Trophoblast cell (in vitro differentiated cells and primary cell): ENCODE measurements around the gene NCK2.

Experiments
- DNase-seq, 2 donors: peaks; one replicate each; pipeline ENCODE4 v3.0.0-alpha.2; 2016
- H2AFZ ChIP-seq: 2 replicates; pipeline ENCODE4 v1.6.1; 2013; ENCODE audit warnings: low read length, moderate library complexity, mild to moderate bottlenecking; ENCODE audit not compliant: insufficient read depth, poor library complexity
- H2AK5ac ChIP-seq: 2 replicates; pipeline ENCODE4 v1.6.1; 2013; ENCODE audit warnings: mild to moderate bottlenecking, low read length
- H2BK120ac ChIP-seq: 2 replicates; pipeline ENCODE4 v1.6.1; 2013; ENCODE audit warnings: low read length, mild to moderate bottlenecking, moderate library complexity; ENCODE audit not compliant: insufficient read depth, poor library complexity
- H2BK12ac ChIP-seq: 2 replicates; pipeline ENCODE4 v1.6.1; 2013; ENCODE audit warnings: mild to moderate bottlenecking, low read length, moderate library complexity
- H2BK5ac ChIP-seq: 2 replicates; pipeline ENCODE4 v1.6.1; 2013; ENCODE audit warnings: low read length, low read depth, moderate library complexity, mild to moderate bottlenecking; ENCODE audit not compliant: poor library complexity
- H3K14ac ChIP-seq: 2 replicates; pipeline ENCODE4 v1.6.1; 2013; ENCODE audit warnings: mild to moderate bottlenecking, low read length
- H3K18ac ChIP-seq: 2 replicates; pipeline ENCODE4 v1.6.1; 2013; ENCODE audit warnings: mild to moderate bottlenecking, low read length
- H3K23ac ChIP-seq: 2 replicates; pipeline ENCODE4 v1.6.1; 2013; ENCODE audit warnings: low read length
- H3K27ac ChIP-seq: 2 replicates; pipeline ENCODE4 v1.5.1; 2013; ENCODE audit warnings: low read depth, mild to moderate bottlenecking, inconsistent platforms, low read length, moderate library complexity
- H3K27me3 ChIP-seq: 2 replicates; pipeline ENCODE4 v1.6.1; 2013; ENCODE audit warnings: inconsistent platforms, mild to moderate bottlenecking, low read length, moderate library complexity; ENCODE audit not compliant: insufficient read depth
- H3K36me3 ChIP-seq, 2 experiments: 1 replicate in 1 of 2; 2 replicates in 1 of 2; pipeline ENCODE4 v1.6.1; 2013; ENCODE audit warnings: low read length in 2 of 2, mild to moderate bottlenecking in 2 of 2, moderate library complexity in 1 of 2; ENCODE audit not compliant: insufficient read depth in 2 of 2, control insufficient read depth in 1 of 2
- H3K4ac ChIP-seq: 2 replicates; pipeline ENCODE4 v1.6.1; 2013; ENCODE audit warnings: low read depth, mild to moderate bottlenecking, low read length, moderate library complexity
- H3K4me1 ChIP-seq, 2 experiments: 1 replicate in 1 of 2; 2 replicates in 1 of 2; pipeline ENCODE4 v1.6.1; 2013; ENCODE audit warnings: low read length in 2 of 2, mild to moderate bottlenecking in 2 of 2, moderate library complexity in 1 of 2; ENCODE audit not compliant: insufficient read depth in 2 of 2, control insufficient read depth in 1 of 2
- H3K4me2 ChIP-seq: 2 replicates; pipeline ENCODE4 v1.6.1; 2013; ENCODE audit warnings: inconsistent platforms, mild to moderate bottlenecking, low read length, moderate library complexity
- H3K4me3 ChIP-seq: 2 replicates; pipeline ENCODE4 v1.5.1; 2013; ENCODE audit warnings: mild to moderate bottlenecking, low read depth, low read length, inconsistent platforms
- H3K79me1 ChIP-seq: one replicate; pipeline ENCODE4 v1.6.1; 2013; ENCODE audit warnings: low read length
- H3K79me2 ChIP-seq: 2 replicates; pipeline ENCODE4 v1.6.1; 2013; ENCODE audit warnings: low read length, mild to moderate bottlenecking; ENCODE audit not compliant: control insufficient read depth, insufficient read depth, poor library complexity
- H3K9ac ChIP-seq: 2 replicates; pipeline ENCODE4 v1.6.1; 2013; ENCODE audit warnings: mild to moderate bottlenecking, low read length
- H3K9me3 ChIP-seq: 2 replicates; pipeline ENCODE4 v1.6.1; 2013; ENCODE audit warnings: low read depth, mild to moderate bottlenecking, control low read depth, inconsistent platforms, low read length; ENCODE audit not compliant: insufficient read depth
- H4K12ac ChIP-seq: 2 replicates; pipeline ENCODE4 v1.6.1; 2013; ENCODE audit warnings: low read depth, mild to moderate bottlenecking, low read length, moderate library complexity
- H4K8ac ChIP-seq: 2 replicates; pipeline ENCODE4 v1.6.1; 2013; ENCODE audit warnings: low read depth, mild to moderate bottlenecking, low read length, moderate library complexity
- H4K91ac ChIP-seq: one replicate; pipeline ENCODE4 v1.6.1; 2013; ENCODE audit warnings: low read depth, mild to moderate bottlenecking, low read length, moderate library complexity
- WGBS: extraction: QIAGEN DNeasy Blood & Tissue Kit; methylation state at CpG from one replicate; pipeline ENCODE4 v1.1.7; 2013; ENCODE audit warnings: missing lambda C conversion rate; ENCODE audit not compliant: insufficient read length, insufficient coverage; ENCODE audit errors: extremely low coverage; 5-methylcytosine and 5-hydroxymethylcytosine counted together

Gene NCK2

DNA sequence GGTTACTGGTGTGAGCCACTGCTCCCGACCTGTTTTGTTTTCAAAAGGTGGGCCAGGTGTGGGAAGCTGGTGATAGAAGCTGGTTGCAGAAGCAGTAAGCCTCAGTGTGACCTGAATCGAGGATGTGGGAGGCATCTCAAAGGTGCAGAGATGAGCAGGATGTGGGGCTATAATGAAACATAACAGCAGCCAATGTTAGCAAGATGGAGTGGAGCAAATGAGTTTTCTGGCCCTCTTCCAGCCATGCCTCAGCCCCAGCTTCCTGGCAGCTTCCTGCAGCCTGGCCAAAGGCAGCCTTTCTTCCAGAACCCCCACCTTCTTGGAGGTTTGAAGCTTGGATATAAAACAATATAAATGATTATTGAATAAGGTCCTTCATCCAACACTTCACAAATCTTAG is 184.8 kb downstream of the NCK2 start:
- Histone ChIP-seq H3K79me2 (no peaks in the 10 kb centered on the region), H3K14ac (no peak overlapping the region), H2BK5ac (no peak overlapping the region), H3K4ac (no peak overlapping the region), H3K36me3 (no peaks in the 10 kb centered on the region), H3K79me1 (no peaks in the 10 kb centered on the region), H3K4me1 (no peaks in the 10 kb centered on the region), H3K27ac (no peak overlapping the region), H4K8ac (no peak overlapping the region), H4K12ac (no peak overlapping the region), H4K91ac (no peak overlapping the region), H3K23ac (no peak overlapping the region), H3K9me3 (no peaks in the 10 kb centered on the region), H3K4me3 (no peak overlapping the region), H2AK5ac (no peak overlapping the region), H2BK120ac (no peak overlapping the region), H2BK12ac (no peak overlapping the region), H3K4me2 (no peak overlapping the region), H3K18ac (no peak overlapping the region), H3K9ac (no peak overlapping the region), H3K27me3 (no peaks in the 10 kb centered on the region), H2AFZ (no peak overlapping the region)
- no peak for DNase-seq
- WGBS = no CpG with 5 or more reads among the region's 2 CpGs

DNA sequence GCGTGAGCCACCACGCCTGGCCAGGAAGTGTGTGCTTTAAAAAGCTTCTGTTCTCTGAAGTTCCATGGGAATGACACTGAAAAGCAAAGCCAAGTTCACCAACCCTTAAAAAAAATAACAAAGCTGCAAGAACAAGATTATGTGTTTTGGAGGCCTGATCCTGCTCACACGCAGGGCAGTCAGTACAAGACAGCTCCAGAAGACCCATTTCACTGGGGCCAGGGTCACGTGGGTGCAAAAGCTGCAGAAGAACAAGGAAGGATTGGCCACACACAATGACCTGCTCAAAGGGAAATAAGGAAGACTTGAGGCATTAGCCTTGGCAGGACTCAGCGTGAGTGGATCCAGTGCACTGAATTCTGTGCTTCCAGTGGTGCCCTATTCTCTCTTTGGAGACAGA is 187.9 kb downstream of the NCK2 start:
- H3K4ac ChIP-seq = no peak overlapping the region
- H3K27ac ChIP-seq = no peak overlapping the region
- WGBS = no CpG with 5 or more reads among the region's 5 CpGs
- H3K79me2 ChIP-seq = no peaks in the 10 kb centered on the region
- no peak overlapping the region for H2AK5ac ChIP-seq
- no peak overlapping the region for H4K12ac ChIP-seq
- H3K36me3 ChIP-seq = no peaks in the 10 kb centered on the region
- H3K14ac ChIP-seq = no peak overlapping the region
- no peak overlapping the region for H2AFZ ChIP-seq
- no peak overlapping the region for H3K23ac ChIP-seq
- H3K4me2 ChIP-seq = no peak overlapping the region
- H2BK120ac ChIP-seq = no peak overlapping the region
- no peaks in the 10 kb centered on the region for H3K4me1 ChIP-seq
- peaks cover 3% of the 10 kb centered on the region for H3K9me3 ChIP-seq
- H3K27me3 ChIP-seq = no peaks in the 10 kb centered on the region
- DNase-seq = no peak
- H3K79me1 ChIP-seq = no peaks in the 10 kb centered on the region
- no peak overlapping the region for H3K18ac ChIP-seq
- H3K4me3 ChIP-seq = no peak overlapping the region
- H3K9ac ChIP-seq = no peak overlapping the region
- no peak overlapping the region for H4K91ac ChIP-seq
- H4K8ac ChIP-seq = no peak overlapping the region
- H2BK12ac ChIP-seq = no peak overlapping the region
- H2BK5ac ChIP-seq = no peak overlapping the region

DNA sequence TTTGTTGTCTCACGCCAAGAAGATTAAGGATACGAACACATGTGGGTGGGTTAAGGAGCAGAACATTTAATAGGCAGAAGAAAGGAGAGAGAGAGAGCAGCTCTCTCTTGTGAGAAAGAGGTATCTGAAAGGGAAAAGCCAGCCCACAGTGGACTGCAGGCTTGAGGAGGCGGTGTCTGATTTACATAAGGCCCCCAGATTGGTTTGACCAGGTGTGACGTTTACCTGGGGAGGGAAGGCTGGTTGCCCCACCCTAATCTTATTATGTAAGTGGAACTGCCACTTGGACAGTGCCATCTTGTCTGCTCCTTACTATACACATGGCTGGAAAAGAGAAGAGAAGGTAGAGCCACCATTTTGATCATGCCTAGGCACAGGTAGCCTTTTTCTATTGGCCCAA is 189.2 kb downstream of the NCK2 start:
- Histone ChIP-seq H3K4me2 (no peak overlapping the region), H3K4me3 (no peak overlapping the region), H3K4me1 (no peaks in the 10 kb centered on the region), H3K79me1 (no peaks in the 10 kb centered on the region), H4K91ac (no peak overlapping the region), H3K36me3 (no peaks in the 10 kb centered on the region), H3K79me2 (no peaks in the 10 kb centered on the region), H3K27ac (no peak overlapping the region), H2BK12ac (no peak overlapping the region), H4K12ac (no peak overlapping the region), H3K9ac (no peak overlapping the region), H2AFZ (no peak overlapping the region), H3K23ac (no peak overlapping the region), H2BK120ac (no peak overlapping the region), H3K14ac (no peak overlapping the region), H3K27me3 (no peaks in the 10 kb centered on the region), H3K4ac (no peak overlapping the region), H3K18ac (no peak overlapping the region), H4K8ac (no peak overlapping the region), H3K9me3 (peaks cover 3% of the 10 kb centered on the region), H2AK5ac (no peak overlapping the region), H2BK5ac (no peak overlapping the region)
- no peak for DNase-seq
- no CpG with 5 or more reads among the region's 4 CpGs for WGBS

DNA sequence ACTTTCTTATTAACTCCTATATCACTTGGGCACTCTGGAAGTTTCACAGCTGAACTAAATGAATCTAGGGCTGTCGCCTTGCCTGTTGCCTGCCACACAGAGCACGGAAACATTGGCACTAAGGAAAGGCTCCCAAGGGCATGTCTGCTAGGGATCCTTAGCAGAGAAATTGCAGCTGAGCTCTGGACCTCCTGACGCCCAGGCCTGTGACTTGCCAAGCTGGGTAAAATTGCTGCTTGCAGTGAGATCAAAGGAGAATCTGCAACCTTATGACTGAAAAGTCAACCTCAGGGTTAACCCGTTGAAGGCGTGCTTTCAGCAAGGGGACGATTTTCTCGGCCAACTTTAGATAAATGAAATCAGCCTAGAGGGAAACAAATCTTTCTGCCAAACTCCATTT is 189.8 kb downstream of the NCK2 start:
- no peak overlapping the region for H4K8ac ChIP-seq
- no peak overlapping the region for H3K14ac ChIP-seq
- H3K9me3 ChIP-seq = peaks cover 6% of the 10 kb centered on the region
- H3K27ac ChIP-seq = no peak overlapping the region
- H2AK5ac ChIP-seq = no peak overlapping the region
- no peak overlapping the region for H4K12ac ChIP-seq
- H3K36me3 ChIP-seq = no peaks in the 10 kb centered on the region
- WGBS = no CpG with 5 or more reads among the region's 7 CpGs
- H3K4ac ChIP-seq = no peak overlapping the region
- no peak overlapping the region for H3K4me3 ChIP-seq
- H2AFZ ChIP-seq = no peak overlapping the region
- H3K79me2 ChIP-seq = no peaks in the 10 kb centered on the region
- no peak for DNase-seq
- H3K18ac ChIP-seq = no peak overlapping the region
- H2BK120ac ChIP-seq = no peak overlapping the region
- no peak overlapping the region for H3K9ac ChIP-seq
- no peak overlapping the region for H2BK5ac ChIP-seq
- H4K91ac ChIP-seq = no peak overlapping the region
- H3K4me1 ChIP-seq = no peaks in the 10 kb centered on the region
- H3K27me3 ChIP-seq = no peaks in the 10 kb centered on the region
- no peaks in the 10 kb centered on the region for H3K79me1 ChIP-seq
- H3K4me2 ChIP-seq = no peak overlapping the region
- H2BK12ac ChIP-seq = no peak overlapping the region
- H3K23ac ChIP-seq = no peak overlapping the region
